GM23338 (cell line): ENCODE data around the gene KIFAP3. TPM values are rescaled to one million over a fixed set of nuclear protein-coding genes. Genes with fewer than 3 reads are reported as not detected.

ENCODE experiments used
- ATAC-seq: fragments of 200-7000 bp; cut with Tn5 transposase; 3 replicates; pipeline ENCODE4 v1.9.1; 2020
- DNase-seq: peaks from one replicate; pipeline ENCODE4 v3.0.0-alpha.2; 2015; ENCODE audit warnings: low spot score
- H2AFZ ChIP-seq: fragments of 200-600 bp; sonication (generic); 2 replicates; pipeline ENCODE4 v1.8.0; 2016; ENCODE audit warnings: antibody characterized with exemption, mild to moderate bottlenecking, moderate library complexity
- H3F3A ChIP-seq: fragments of 200-600 bp; sonication (generic); replicated peaks from 2 replicates; pipeline ENCODE4 v1.8.0; 2017; ENCODE audit warnings: antibody characterized with exemption, mixed run types, low read depth
- H3K27ac ChIP-seq: fragments of 200-600 bp; sonication (generic); 2 replicates; pipeline ENCODE4 v1.6.1; 2016; ENCODE audit warnings: low read depth
- H3K27me3 ChIP-seq: fragments of 200-600 bp; sonication (generic); 2 replicates; pipeline ENCODE4 v1.8.0; 2016; ENCODE audit warnings: mild to moderate bottlenecking, mixed run types, moderate library complexity; ENCODE audit not compliant: insufficient read depth
- H3K36me3 ChIP-seq: fragments of 200-600 bp; sonication (generic); 2 replicates; pipeline ENCODE4 v1.8.0; 2016; ENCODE audit warnings: mild to moderate bottlenecking; ENCODE audit not compliant: insufficient read depth
- H3K4me1 ChIP-seq: fragments of 200-600 bp; sonication (generic); 2 replicates; pipeline ENCODE4 v1.8.0; 2016; ENCODE audit warnings: mild to moderate bottlenecking, moderate library complexity; ENCODE audit not compliant: insufficient read depth
- H3K4me2 ChIP-seq: fragments of 200-600 bp; sonication (generic); 2 replicates; pipeline ENCODE4 v1.7.1; 2017; ENCODE audit warnings: mixed run types
- H3K4me3 ChIP-seq: fragments of 200-600 bp; sonication (generic); 2 replicates; pipeline ENCODE4 v1.6.1; 2016; ENCODE audit warnings: mixed run types
- H3K79me2 ChIP-seq: fragments of 200-600 bp; sonication (generic); replicated peaks from 2 replicates; pipeline ENCODE4 v1.8.0; 2017; ENCODE audit warnings: mild to moderate bottlenecking; ENCODE audit not compliant: insufficient read depth
- H3K9me2 ChIP-seq: fragments of 200-600 bp; sonication (generic); 2 replicates; pipeline ENCODE4 v1.8.0; 2017; ENCODE audit not compliant: insufficient read depth
- H4K20me1 ChIP-seq: fragments of 200-600 bp; sonication (generic); replicated peaks from 2 replicates; pipeline ENCODE4 v1.8.0; 2017; ENCODE audit warnings: mild to moderate bottlenecking; ENCODE audit not compliant: insufficient read depth
- H3K27ac Mint-ChIP-seq: 2 replicates; pipeline ENCODE4 v1.8.0; 2020; ENCODE audit warnings: inconsistent platforms, mild to moderate bottlenecking, moderate library complexity, mixed read lengths
- H3K27me3 Mint-ChIP-seq: 3 replicates; pipeline ENCODE4 v1.8.0; 2022; ENCODE audit warnings: low read depth, mild to moderate bottlenecking, moderate library complexity, mixed read lengths, inconsistent platforms; ENCODE audit not compliant: insufficient read depth, poor library complexity
- H3K36me3 Mint-ChIP-seq: 3 replicates; pipeline ENCODE4 v1.8.0; 2021; ENCODE audit warnings: low read depth, mild to moderate bottlenecking, inconsistent platforms, moderate library complexity, mixed read lengths
- H3K4me1 Mint-ChIP-seq: 3 replicates; pipeline ENCODE4 v1.8.0; 2020; ENCODE audit warnings: mild to moderate bottlenecking, inconsistent platforms, mixed read lengths
- H3K4me3 Mint-ChIP-seq: 3 replicates; pipeline ENCODE4 v1.8.0; 2021; ENCODE audit warnings: moderate library complexity, mild to moderate bottlenecking, inconsistent platforms, mixed read lengths
- H3K9me3 Mint-ChIP-seq: 3 replicates; pipeline ENCODE4 v1.8.0; 2020; ENCODE audit warnings: moderate library complexity, mild to moderate bottlenecking, inconsistent platforms, mixed read lengths
- CREB1 ChIP-seq: fragments of 250-450 bp; sonication (Bioruptor Pico); IDR thresholded peaks from 2 replicates; pipeline ENCODE4 v1.5.0; 2020; ENCODE audit warnings: low read depth, mild to moderate bottlenecking, moderate library complexity
- CTCF ChIP-seq, 2 experiments: fragments of 200-600 bp in 1 of 2; sonication (generic) in 1 of 2; conservative IDR thresholded peaks; 2 replicates each; pipeline versions ENCODE4 v1.5.1 to v1.6.1; 2016 to 2017; ENCODE audit warnings: antibody characterized with exemption in 2 of 2, low read depth in 2 of 2, mild to moderate bottlenecking in 2 of 2, moderate library complexity in 1 of 2
- ZNF462 ChIP-seq: fragments of 250-450 bp; sonication (Bioruptor Pico); IDR thresholded peaks from 2 replicates; pipeline ENCODE4 v1.5.0; 2020; ENCODE audit warnings: mild to moderate bottlenecking, moderate library complexity
- polyA plus RNA-seq: library from polyadenylated mRNA; unstranded; fragments of >200 nt; fragmentation: Nextera tagmentation; extraction: Ambion mirVana; gene quantifications from 2 replicates; pipeline ENCODE4 v1.2.1, GENCODE V29; 2016
- total RNA-seq: library from RNA; depleted of rRNA; stranded (reverse); fragments of >200 nt; shearing (Covaris generic); gene quantifications from 2 replicates; pipeline ENCODE4 v1.2.3, GENCODE V29; 2014

Gene KIFAP3
- total and polyA plus RNA-seq, 2 experiments from 2014 or later = 2.7 to 3.1 TPM

GRCh38 chr1:169928438-169929209 lies 145.9 kb downstream of the KIFAP3 start:
- Histone ChIP-seq H3F3A (no peaks in the 10 kb centered on the region), H3K36me3 (no peaks in the 10 kb centered on the region), H3K9me2 (no peaks in the 10 kb centered on the region), H2AFZ (no peak overlapping the region), H3K4me1 (no peaks in the 10 kb centered on the region), H3K4me3 (no peak overlapping the region), H3K4me2 (no peak overlapping the region), H3K79me2 (no peaks in the 10 kb centered on the region), H3K27me3 (no peaks in the 10 kb centered on the region), H3K27ac (no peak overlapping the region), H4K20me1 (no peaks in the 10 kb centered on the region)
- H3K27me3 Mint-ChIP-seq = no peaks in the 10 kb centered on the region
- TF ChIP-seq CREB1 (CRISPR knock-in tag) = no peak
- peak; percentile 68 to 90 for TF ChIP-seq CTCF (conservative IDR thresholded peaks at IDR 0.05; ENCODE audit: low read depth in 2 of 2)
- no peak for TF ChIP-seq ZNF462 (CRISPR knock-in tag)
- H3K9me3 Mint-ChIP-seq = no peaks in the 10 kb centered on the region
- H3K4me1 Mint-ChIP-seq = no peaks in the 10 kb centered on the region
- ATAC-seq = peak; percentile 64
- peak; percentile 70 for DNase-seq
- no peaks in the 10 kb centered on the region for H3K36me3 Mint-ChIP-seq
- H3K4me3 Mint-ChIP-seq = no peak overlapping the region
- H3K27ac Mint-ChIP-seq = no peak overlapping the region
